Measurements from ENCODE around the gene PDLIM5.

GRCh38 chr4:94419549-94419948 is 32.2 kb upstream of the PDLIM5 start:
- TF ChIP-seq SP1 (IDR thresholded peaks at IDR 0.05) (no peak), HDGF (IDR thresholded peaks at IDR 0.05; ENCODE audit: borderline replicate concordance) (no peak), TARDBP (IDR thresholded peaks at IDR 0.05) (no peak), CTBP1 (IDR thresholded peaks at IDR 0.05; ENCODE audit: borderline replicate concordance) (no peak)
